HG02870 (cell line): ENCODE data around the gene TRAPPC6A.
A peak's percentile ranks its signal among the peaks of the same experiment; 100 is the strongest.

Experiments used
- ATAC-seq: cut with Tn5 transposase; IDR thresholded peaks from one replicate; pipeline ENCODE4 v1.9.1; 2021; ENCODE audit warnings: mild to moderate bottlenecking, moderate library complexity; ENCODE audit not compliant: unreplicated experiment

TRAPPC6A gene

DNA sequence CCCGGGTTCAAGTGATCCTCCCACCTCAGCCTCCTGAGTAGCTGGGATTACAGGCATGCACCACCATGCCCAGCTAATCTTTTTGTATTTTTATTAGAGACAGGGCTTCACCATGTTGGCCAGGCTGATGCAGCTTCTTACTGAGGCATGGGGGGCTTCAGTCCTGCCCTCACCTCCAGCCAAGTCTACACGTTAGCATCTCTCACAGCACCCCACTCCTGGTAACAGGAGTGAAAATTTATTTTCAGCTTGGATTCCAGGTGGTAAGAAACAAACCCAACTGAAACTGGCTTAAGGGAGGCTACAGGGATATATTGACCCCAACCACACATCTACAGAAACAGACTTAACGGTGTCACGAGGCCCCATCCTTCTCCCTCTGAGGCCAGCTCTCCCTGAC is 27.9 kb downstream of the TRAPPC6A start:
- no peak for ATAC-seq

DNA sequence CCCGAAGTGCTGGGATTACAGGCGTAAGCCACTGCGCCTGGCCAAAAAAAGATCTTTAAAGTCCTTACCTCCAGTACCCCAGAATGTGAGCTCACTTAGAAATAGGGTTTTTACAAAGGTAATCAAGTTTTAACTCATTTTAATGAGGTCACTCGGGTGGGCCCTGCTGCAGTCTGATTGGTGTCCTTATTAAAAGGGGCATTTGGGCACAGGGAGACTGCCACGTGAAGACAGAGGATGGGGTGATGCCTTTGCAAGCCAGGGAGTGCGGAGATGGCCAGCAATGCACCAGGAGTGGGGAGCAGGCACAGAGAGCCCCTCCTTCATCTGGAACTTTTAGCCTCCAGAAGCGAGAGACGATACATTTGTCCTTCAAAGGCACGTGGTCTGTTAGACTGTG is 28.9 kb downstream of the TRAPPC6A start:
- no peak for ATAC-seq

GRCh38 chr19:45147835-45148676 is 30.0 kb downstream of the TRAPPC6A start:
- no peak for ATAC-seq

- ATAC-seq, result no peak
Observed at GRCh38 chr19:45146741-45147205, 31.3 kb downstream of the TRAPPC6A start.

- ATAC-seq, result no peak
Observed at GRCh38 chr19:45146251-45146650, 31.8 kb downstream of the TRAPPC6A start.

GRCh38 chr19:45145270-45146189 is 32.5 kb downstream of the TRAPPC6A start:
- ATAC-seq, result no peak

DNA sequence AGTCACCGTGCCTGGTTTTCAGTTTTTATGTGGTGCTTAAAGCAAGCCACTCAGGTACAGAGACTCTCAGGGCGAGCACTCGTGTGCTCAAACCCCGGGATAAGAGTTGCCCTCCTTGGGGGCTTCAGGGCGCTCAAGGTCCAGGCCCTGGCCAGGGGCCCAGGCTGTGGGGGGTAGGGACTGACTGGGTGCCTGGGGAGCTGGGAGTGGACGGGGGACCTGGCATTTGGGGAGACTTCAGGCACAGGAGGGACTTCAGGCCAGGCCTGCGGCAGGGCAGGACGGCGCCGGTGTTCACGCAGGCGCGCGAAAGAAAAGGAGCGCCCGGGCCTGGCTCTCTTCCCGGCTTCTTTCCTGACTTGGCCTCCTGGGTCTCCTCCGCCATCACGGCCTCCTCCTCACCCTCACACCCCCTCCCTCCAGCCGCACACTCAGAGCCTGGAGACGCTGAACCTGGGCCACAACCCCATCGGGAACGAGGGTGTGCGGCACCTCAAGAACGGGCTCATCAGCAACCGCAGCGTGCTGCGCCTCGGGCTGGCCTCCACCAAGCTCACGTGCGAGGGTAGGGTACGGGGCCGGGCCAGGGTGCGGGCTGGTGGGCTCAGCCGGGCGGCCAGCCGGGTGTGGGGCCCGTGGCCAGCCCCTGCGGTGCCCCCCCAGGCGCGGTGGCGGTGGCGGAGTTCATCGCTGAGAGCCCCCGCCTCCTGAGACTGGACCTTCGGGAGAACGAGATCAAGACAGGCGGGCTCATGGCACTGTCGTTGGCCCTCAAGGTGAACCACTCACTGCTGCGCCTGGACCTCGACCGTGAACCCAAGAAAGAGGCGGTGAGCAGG is 33.4 kb downstream of the TRAPPC6A start:
- no peak for ATAC-seq

- ATAC-seq, result no peak
Observed at GRCh38 chr19:45142726-45143110, 35.3 kb downstream of the TRAPPC6A start.

- ATAC-seq, result no peak
Observed at GRCh38 chr19:45142016-45142725, 35.9 kb downstream of the TRAPPC6A start.

GRCh38 chr19:45141203-45141900 is 36.7 kb downstream of the TRAPPC6A start:
- no peak for ATAC-seq

DNA sequence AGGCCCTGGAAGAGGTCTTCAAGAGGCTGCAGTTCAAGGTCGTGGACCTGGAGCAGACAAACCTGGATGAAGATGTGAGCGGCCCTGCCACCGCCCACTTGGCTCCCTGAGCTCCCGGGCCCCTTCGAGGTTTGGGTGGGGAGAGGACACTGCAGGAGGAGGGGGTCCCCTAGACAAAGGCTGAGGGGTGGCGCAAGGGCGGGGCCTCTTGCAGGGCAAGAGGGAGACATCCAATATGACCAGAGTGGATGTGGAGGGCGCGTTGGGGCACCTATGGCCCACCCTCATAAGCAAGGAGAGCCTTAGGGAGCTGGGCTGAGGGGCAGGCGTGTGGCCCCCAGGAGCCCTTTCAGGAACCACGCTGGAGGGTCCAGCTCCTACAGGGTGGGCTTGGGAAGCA is 37.5 kb downstream of the TRAPPC6A start:
- ATAC-seq, result no peak

DNA sequence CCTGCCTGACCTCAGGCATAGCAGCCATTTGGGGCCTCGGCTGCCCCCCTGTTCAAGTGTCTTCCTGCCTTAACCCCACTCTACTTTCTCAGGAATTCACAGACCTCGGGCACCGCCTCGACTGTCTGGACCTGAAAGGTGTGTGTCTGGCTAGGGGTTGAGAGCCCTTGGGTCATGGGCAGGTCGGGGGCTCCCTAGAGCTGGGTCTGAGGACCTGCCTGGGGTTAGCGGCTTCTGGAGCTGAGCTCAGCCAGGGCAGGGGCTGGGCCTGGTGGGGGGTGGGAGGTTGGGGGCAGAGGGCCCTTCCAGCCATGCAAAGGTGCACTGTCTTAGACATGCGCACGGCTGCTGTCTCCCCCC is 37.9 kb downstream of the TRAPPC6A start:
- ATAC-seq, result no peak

GRCh38 chr19:45139286-45140143 is 38.5 kb downstream of the TRAPPC6A start:
- ATAC-seq, result no peak

GRCh38 chr19:45138303-45138751 is 39.7 kb downstream of the TRAPPC6A start:
- ATAC-seq, result no peak

GRCh38 chr19:45137179-45137761 is 40.8 kb downstream of the TRAPPC6A start:
- ATAC-seq, result peak; percentile 77

DNA sequence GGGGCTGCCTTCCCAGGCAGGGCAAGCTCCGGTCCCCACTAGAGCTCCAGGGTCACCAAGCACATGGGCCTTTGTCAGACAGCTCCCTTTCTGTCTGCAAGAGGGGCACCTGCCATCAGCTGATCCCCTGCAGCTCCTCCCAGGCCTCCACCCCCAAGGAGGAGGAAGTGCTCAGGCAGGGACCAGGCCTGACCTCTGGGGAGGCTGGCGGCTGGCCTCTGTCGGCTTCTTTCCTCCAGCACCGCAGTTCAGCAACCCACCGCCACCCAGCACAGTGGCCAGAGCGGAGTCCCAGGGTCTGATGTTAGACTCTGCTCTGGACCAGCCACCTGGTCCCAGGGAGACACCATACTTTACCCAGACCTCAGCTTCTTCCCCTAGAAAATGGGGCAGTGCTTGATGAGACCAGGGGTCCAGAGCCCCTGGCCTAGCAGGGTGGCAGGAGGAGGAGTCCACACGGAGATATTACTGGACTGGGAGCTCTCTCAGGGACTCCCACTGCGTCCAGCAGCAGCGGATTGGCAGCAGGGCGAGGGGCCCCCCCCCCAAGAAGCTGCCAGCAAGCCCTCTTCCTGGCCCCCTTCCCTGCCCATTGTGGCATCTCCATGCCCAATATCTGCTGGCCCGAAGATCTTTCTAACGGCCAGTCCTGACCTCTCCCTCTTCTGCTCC is 41.4 kb downstream of the TRAPPC6A start:
- no peak for ATAC-seq

GRCh38 chr19:45135176-45135885 is 42.7 kb downstream of the TRAPPC6A start:
- no peak for ATAC-seq
